Daoy (cell line): ENCODE results near the gene KCTD14. TPM values are rescaled to one million over a fixed set of nuclear protein-coding genes. Genes with fewer than 3 reads are reported as not detected.
A peak's percentile ranks its signal among the peaks of the same experiment; 100 is the strongest.
"Not testable (repeated sequence)": the region's sequence is repeated elsewhere in the genome, so short reads cannot be mapped to it uniquely, and the experiment has no call there.

ENCODE experiments used
- DNase-seq: peaks from one replicate; pipeline ENCODE4 v3.0.0-alpha.2; 2015; ENCODE audit warnings: low read depth
- total RNA-seq: library from RNA; depleted of rRNA; stranded (reverse); fragments of >200 nt; shearing (Covaris generic); gene quantifications from 2 replicates; pipeline ENCODE4 v1.2.3, GENCODE V29; 2014

KCTD14 gene
- total RNA-seq, 1 experiment from 2014 or later: 8.4 TPM

- no peak for DNase-seq
These were observed 2.3 kb upstream of the KCTD14 start for GRCh38 chr11:78025378-78025777.

DNA sequence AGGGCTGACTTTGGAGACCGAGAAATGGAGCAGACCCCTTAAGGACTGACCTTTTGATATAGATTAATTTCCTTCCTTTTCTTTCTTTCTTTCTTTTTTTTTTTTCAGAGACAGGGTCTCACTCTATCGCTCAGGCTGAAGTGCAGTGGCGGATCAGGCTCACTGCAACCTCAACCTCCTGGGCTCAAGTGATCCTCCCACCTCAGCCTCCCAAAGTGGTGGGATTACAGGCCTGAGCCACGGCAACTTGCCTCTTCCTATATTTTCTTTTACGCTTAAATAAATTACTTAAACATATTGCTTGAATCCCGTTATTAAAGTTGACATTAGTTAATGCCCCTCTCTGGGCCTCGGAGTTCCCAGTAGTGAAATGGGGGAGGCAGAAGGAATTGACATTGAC lies 350 bp upstream of the KCTD14 start:
- no peak for DNase-seq

DNA sequence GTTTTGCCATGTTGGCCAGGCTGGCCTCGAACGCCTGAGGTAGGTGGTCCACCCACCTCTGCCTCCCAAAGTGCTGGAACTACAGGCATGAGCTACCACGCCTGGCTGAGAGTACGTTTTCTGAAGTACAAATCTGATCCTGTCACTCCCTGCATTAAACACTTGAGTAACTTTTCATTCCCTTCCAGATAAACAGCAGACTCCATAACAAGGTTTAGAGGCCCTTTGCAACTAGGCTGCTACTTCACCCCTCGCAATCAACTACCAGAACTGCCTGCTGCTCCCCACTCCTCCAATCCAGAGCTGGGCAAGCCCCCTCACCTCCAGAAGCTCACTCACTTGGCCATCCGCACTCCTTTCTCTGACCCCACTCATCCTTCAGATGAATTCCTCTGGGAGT lies 1.5 kb downstream of the KCTD14 start:
- no peak for DNase-seq

GRCh38 chr11:78020246-78020645 lies 2.8 kb downstream of the KCTD14 start:
- DNase-seq: no peak

DNA sequence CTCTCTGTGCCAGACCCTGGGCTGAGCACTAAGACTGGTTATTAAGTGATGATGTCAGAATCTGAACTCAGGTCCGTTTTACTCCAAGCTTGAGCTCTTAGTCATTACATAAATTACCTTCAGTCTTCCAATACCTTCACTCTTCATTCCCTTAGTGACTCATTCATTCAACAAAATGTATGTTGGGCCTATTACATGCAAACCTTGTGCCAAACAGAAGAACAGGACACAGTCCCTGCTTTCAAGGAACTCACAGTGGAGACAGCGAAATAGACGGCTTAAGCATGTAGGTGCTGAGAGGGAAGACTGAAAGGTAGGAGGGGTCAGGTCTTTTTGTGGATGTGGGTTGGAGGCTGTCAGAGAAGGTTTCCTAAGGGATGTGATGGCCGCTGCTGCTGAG lies 3.3 kb downstream of the KCTD14 start:
- peak; percentile 23 for DNase-seq

DNA sequence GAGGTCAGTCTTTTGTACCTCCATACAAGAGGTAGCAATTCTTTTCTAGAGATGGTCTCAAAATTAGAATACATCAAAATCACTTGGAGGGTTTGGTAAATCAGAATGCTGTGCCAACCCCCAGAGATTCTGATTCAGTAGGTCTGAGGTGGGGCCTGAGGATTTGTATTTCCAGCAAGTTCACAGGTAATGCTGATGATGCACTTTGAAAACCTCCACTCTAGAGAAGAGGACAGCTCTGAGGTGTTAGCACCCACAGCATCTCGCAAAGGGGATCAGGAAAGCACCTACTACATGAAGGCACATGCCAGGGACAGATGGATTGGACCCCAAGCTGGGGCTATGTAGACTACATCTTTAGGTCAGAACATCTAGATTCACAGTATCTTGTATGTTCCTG lies 7.2 kb downstream of the KCTD14 start:
- no peak for DNase-seq

DNA sequence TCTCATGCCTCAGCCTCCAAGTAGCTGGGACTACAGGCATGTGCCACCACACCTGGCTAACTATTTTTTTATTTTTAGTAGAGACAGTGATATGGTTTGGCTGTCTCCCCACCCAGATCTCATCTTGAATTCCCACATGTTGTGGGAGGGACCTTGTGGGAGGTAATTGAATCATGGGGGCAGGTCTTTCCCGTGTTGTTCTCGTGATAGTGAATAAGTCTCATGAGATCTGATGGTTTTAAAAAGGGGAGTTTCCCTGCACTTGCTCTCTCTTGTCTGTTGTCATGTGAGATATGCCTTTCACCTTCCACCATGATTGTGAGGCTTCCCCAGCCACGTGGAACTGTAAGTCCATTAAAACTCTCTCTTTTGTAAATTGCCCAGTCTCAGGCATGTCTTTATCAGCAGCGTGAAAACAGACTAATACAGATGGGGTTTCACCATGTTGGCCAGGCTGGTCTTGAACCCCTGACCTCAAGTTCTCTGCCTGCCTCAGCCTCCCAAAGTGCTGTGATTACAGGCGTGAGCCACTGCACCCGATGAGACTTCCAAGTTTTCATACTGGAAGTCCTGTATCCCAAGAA lies 8.0 kb downstream of the KCTD14 start:
- DNase-seq: not testable (repeated sequence)

- no peak for DNase-seq
These were observed 11.8 kb downstream of the KCTD14 start for GRCh38 chr11:78011301-78011700.

- no peak for DNase-seq
These were observed 12.3 kb downstream of the KCTD14 start for GRCh38 chr11:78010755-78011154.

- no peak for DNase-seq
These were observed 12.8 kb downstream of the KCTD14 start for GRCh38 chr11:78010304-78010703.

GRCh38 chr11:78009062-78009461 lies 14.0 kb downstream of the KCTD14 start:
- DNase-seq: no peak

- peak; percentile 56 for DNase-seq
These were observed 22.9 kb downstream of the KCTD14 start for GRCh38 chr11:78000193-78000592.

DNA sequence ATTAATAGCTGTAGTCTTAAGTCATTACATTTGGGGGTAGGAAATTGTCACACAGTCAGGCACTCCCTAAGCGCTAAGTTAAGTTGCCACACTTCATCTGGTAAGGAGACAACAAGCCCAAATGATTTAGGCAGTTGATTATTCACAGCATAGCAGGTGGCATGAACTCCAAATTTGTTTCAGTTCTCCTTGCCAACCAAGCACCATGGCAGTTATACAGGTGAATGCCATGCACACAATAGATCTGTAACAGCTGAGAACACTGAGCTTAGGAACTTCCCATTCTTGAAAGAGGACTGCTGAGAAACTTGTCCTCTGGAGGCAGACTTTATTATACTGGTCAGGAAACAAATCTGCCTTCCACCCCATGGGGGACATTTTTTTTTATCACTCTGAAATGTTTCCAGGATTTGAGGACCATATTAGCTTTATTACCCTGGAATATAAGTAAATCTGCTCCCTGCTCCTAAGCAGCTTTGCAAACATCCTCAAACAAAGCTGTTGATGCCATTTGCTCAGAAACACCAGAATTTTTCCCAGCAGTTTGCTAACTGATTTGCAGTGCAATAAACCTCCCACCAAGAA lies 23.5 kb downstream of the KCTD14 start:
- DNase-seq: no peak

DNA sequence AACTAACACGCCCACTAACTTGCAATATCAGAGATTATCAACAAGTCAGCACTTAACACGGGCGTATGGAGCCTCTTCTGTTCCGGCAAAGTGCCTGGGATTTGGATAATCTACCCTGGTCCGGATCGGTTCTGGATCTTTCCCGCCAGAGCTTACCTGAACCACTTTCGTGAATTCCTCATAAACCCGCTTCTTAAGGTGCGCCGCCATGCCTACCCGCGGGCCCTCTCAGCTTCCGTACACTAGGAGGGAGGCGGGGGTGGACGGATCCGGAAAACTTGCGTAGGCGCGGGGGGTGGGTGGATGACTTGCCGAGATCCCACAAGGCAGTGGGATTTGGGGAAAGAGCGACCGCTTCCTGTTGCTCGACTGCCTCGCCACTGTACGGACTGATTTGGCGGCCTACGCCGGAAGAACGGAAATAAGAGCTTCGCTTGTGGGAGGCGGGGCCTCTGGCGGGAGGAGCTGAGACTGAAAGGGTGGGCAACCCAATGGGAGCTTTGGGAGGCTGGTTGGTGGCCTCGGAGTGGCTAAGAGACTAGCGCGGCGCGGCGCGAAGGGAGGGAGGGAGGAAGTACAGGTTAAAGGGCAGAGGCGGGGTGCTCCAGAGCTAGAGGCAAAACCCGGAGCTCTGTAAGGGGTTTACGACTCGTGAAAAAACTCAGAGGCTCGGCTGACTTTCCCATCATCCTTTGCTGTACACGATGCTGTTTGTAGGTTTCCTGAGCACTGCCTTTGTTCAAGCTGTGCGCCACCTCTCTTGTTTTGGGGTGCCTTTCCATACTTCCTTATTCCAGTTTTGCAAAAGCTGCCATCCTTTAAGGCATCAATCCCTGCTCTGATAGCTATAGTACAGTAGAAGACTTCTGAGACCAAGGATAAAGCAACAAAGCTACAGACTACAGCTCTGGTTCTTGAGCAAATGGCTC lies 28.4 kb downstream of the KCTD14 start, which contains the start of gene INTS4:
Gene INTS4 (minus strand): TSS at position 235 of the 929 bp plus-strand sequence. CDS start 25 bp downstream, at position 210.
- peak; percentile 99 for DNase-seq

DNA sequence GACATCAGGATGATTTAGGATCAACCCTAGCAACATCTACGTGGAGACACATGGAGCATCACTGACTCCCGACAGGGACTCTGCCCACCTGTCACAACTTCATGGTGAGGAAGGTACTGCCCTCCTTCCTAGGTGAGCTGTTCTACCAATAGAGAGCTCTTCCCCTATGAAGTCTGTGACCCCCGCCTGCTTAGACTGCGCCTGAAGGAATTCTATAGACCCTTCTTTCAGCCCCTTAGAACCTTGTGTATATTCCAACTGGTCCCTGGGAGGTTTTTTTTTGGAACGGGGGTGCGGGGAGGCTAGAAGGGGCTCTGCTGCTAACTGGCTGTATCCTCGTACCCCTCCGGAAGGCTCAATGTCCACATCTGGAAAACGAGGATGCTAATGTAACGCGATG lies 29.2 kb downstream of the KCTD14 start:
- no peak for DNase-seq

DNA sequence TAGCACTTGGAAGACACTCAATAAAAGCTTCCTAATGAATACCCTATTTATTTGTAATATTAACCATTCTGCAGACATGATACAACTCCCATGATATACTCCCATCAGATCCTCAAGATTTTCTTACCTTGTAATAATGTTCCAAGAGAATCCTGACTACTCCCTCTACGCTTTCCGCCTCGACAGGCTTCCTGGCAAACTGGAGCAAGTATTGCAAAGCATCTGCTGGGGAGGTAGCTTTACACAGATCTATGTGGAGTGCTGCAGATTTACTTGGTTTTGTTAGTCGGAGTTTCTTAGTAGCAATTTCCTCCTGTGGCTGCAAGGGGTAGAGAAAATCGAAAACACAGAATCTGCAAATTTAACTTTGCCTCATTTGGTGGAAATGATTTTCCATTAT lies 32.1 kb downstream of the KCTD14 start:
- DNase-seq: no peak

- not testable (repeated sequence) for DNase-seq
These were observed 36.6 kb downstream of the KCTD14 start for GRCh38 chr11:77986456-77986855.

- no peak for DNase-seq
These were observed 41.6 kb downstream of the KCTD14 start for GRCh38 chr11:77981346-77981947.

DNA sequence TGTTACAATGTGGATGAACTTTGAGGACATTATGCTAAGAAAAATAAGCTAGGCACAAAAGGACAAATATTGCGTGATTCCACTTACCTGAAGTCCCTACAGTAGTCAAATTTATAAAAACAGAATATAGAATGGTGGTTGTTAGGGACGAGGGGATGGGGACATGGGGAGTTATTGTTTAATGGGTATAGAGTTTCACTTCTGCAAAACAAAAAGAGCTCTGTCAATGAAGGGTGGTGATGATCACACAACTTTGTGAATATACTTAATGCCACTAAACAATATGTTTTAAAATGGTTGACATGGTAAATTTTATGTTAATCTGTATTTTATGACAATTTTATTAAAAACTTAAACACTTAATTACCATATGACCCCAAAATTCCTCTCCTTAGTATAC lies 54.7 kb downstream of the KCTD14 start:
- DNase-seq: no peak

GRCh38 chr11:77967753-77968152 lies 55.3 kb downstream of the KCTD14 start:
- no peak for DNase-seq

GRCh38 chr11:77967121-77967520 lies 56.0 kb downstream of the KCTD14 start:
- DNase-seq: no peak

GRCh38 chr11:77966338-77966737 lies 56.7 kb downstream of the KCTD14 start:
- DNase-seq: no peak
